Vagina (tissue), 2 donors: Measurements from ENCODE around the gene NMNAT3.

ENCODE experiments used
- CTCF ChIP-seq, 3 experiments: fragments of 450-650 bp in 2 of 3; fragments of 200-600 bp in 1 of 3; sonication (generic) in 1 of 3; IDR thresholded peaks; one replicate each; pipeline ENCODE4 v1.5.1; 2017 to 2019; ENCODE audit warnings: antibody characterized with exemption in 3 of 3, mild to moderate bottlenecking in 2 of 3, moderate library complexity in 2 of 3
- POLR2AphosphoS5 ChIP-seq, 2 donors: sonication (generic); formaldehyde crosslinking; IDR thresholded peaks; one replicate each; pipeline ENCODE4 v1.9.0; 2017; ENCODE audit warnings: antibody characterized with exemption in 2 of 2, mild to moderate bottlenecking in 2 of 2, low read depth in 1 of 2; ENCODE audit not compliant: insufficient read depth in 1 of 2

- TF ChIP-seq CTCF (IDR thresholded peaks at IDR 0.05) (no peak), POLR2AphosphoS5 (IDR thresholded peaks at IDR 0.05; ENCODE audit: insufficient read depth in 1 of 2, low read depth in 1 of 2) (no peak)
Measured at GRCh38 chr3:139586420-139587017, 91.3 kb downstream of the NMNAT3 start.
